HL-60 (cell line): Measurements from ENCODE around the gene NKD2.

ENCODE experiments used
- DNase-seq, 2 experiments: peaks; one replicate each; pipeline ENCODE4 v3.0.0-alpha.2; 2010 to 2020; ENCODE audit warnings: low read depth in 1 of 2, low spot score in 1 of 2
- H3K27ac ChIP-seq: fragments of 250-450 bp; sonication (Bioruptor Pico); replicated peaks from 2 replicates; pipeline ENCODE4 v1.5.1; 2020; ENCODE audit warnings: mild to moderate bottlenecking, moderate library complexity
- H3K27me3 ChIP-seq: fragments of 250-450 bp; sonication (Bioruptor Pico); 2 replicates; pipeline ENCODE4 v1.5.1; 2021; ENCODE audit warnings: mild to moderate bottlenecking, moderate library complexity; ENCODE audit not compliant: insufficient read depth, poor library complexity, severe bottlenecking
- H3K4me3 ChIP-seq: replicated peaks from 2 replicates; pipeline ENCODE4 v1.5.1; 2011; ENCODE audit warnings: mild to moderate bottlenecking, control low read depth, low read length; ENCODE audit not compliant: insufficient read depth
- CTCF ChIP-seq: IDR thresholded peaks from one replicate; pipeline ENCODE4 v1.5.1; 2011; ENCODE audit warnings: low read length, control low read depth, inconsistent platforms; ENCODE audit not compliant: insufficient read depth
- GABPA ChIP-seq: IDR thresholded peaks from 2 replicates; pipeline ENCODE4 v1.6.1; 2012; ENCODE audit warnings: low read depth
- POLR2AphosphoS5 ChIP-seq: IDR thresholded peaks from 2 replicates; pipeline ENCODE4 v1.6.1; 2012; ENCODE audit warnings: low read depth
- REST ChIP-seq: IDR thresholded peaks from 2 replicates; pipeline ENCODE4 v1.6.1; 2012; ENCODE audit warnings: low read depth; ENCODE audit not compliant: insufficient replicate concordance
- SPI1 ChIP-seq: IDR thresholded peaks from 2 replicates; pipeline ENCODE4 v1.6.1; 2012; ENCODE audit warnings: low read depth, mild to moderate bottlenecking, borderline replicate concordance

The NKD2 gene

GRCh38 chr5:1039210-1039548 is 30.6 kb downstream of the NKD2 start:
- Histone ChIP-seq H3K27me3 (no peaks in the 10 kb centered on the region), H3K4me3 (no peak overlapping the region), H3K27ac (no peak overlapping the region)
- TF ChIP-seq CTCF (no peak), GABPA (no peak), POLR2AphosphoS5 (no peak), REST (no peak), SPI1 (no peak)
- no peak for DNase-seq

DNA sequence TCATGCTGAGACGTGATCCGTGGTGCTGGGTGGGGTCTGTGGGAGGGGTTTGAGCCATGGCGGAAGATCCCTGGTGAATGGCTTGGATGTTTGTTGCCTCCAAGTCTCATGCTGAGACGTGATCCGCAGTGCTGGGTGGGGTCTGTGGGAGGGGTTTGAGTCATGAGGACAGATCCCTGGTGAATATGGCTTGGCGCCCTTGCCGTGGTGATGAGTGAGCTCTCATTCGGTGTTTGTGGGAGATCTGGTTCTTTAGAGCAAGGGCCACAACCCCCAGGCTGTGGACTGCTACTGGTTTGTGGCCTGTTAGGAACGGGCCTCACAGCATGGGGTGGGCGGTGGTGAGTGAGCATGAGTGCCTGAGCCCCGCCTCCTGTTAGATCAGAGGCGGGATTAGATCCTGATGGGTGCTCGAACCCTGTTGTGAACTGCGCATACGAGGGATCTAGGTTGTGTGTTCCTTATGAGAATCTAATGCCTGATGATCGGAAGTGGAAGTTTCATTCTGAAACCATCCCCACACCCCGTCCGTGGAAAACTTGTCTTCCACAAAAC is 31.2 kb downstream of the NKD2 start:
- H3K27me3 ChIP-seq, result no peaks in the 10 kb centered on the region
- TF ChIP-seq POLR2AphosphoS5 (no peak), CTCF (no peak), GABPA (no peak), REST (no peak), SPI1 (no peak)
- no peak for DNase-seq
- no peak overlapping the region for H3K4me3 ChIP-seq
- no peak overlapping the region for H3K27ac ChIP-seq

- Histone ChIP-seq H3K27me3 (no peaks in the 10 kb centered on the region), H3K4me3 (no peak overlapping the region), H3K27ac (no peak overlapping the region)
- DNase-seq, result no peak
- no peak for TF ChIP-seq GABPA
- TF ChIP-seq CTCF, result no peak
- no peak for TF ChIP-seq SPI1
- TF ChIP-seq POLR2AphosphoS5, result no peak
- no peak for TF ChIP-seq REST
Observed at GRCh38 chr5:1040571-1040970, 32.0 kb downstream of the NKD2 start.
